ENCODE measurements around the gene CDKN2B-AS1. TPM values are rescaled to one million over a fixed set of nuclear protein-coding genes. Genes with fewer than 3 reads are reported as not detected.
A peak's percentile ranks its signal among the peaks of the same experiment; 100 is the strongest.

The CDKN2B-AS1 gene
- total RNA-seq, 1 experiment from 2014 or later: not detected

- no peak overlapping the region for H3K27ac Mint-ChIP-seq
- H3K4me2 ChIP-seq (ENCODE audit: insufficient read depth, insufficient read length, low read length): peak overlapping the region; percentile 95
- peaks cover 14 to 23% of the 10 kb centered on the region in 2 experiments for H3K4me1 Mint-ChIP-seq
- no peak overlapping the region for H2BK120ac ChIP-seq (ENCODE audit: low read depth, low read length, poor library complexity, severe bottlenecking)
- H3K4me1 ChIP-seq (ENCODE audit: insufficient read depth, low read length): no peaks in the 10 kb centered on the region
- no peak overlapping the region for H4K91ac ChIP-seq (ENCODE audit: insufficient read length, low read depth, low read length)
- H2BK5ac ChIP-seq (ENCODE audit: insufficient read length, low read length): no peak overlapping the region
- no peak overlapping the region for H2AK5ac ChIP-seq (ENCODE audit: insufficient read length, low read length)
- H3K27me3 Mint-ChIP-seq (ENCODE audit: low read depth): peaks cover 78% of the 10 kb centered on the region
- H3K18ac ChIP-seq (ENCODE audit: insufficient read length, low read depth, low read length): no peak overlapping the region
- no peaks in the 10 kb centered on the region for H3K9me3 ChIP-seq (ENCODE audit: control insufficient read depth, low read depth, low read length)
- H4K8ac ChIP-seq (replicated peaks; ENCODE audit: insufficient read length, low read depth, low read length): no peak overlapping the region
- no peak for TF ChIP-seq CTCF (conservative IDR thresholded peaks at IDR 0.05)
- no peak overlapping the region for H4K5ac ChIP-seq (ENCODE audit: insufficient read length, low read depth, low read length)
- H3K4ac ChIP-seq (ENCODE audit: low read depth, low read length): no peak overlapping the region
- H3K9ac ChIP-seq (ENCODE audit: extremely low read depth, insufficient read length, low read length): peak overlapping the region; percentile 49
- peaks cover 15% of the 10 kb centered on the region for H3K23me2 ChIP-seq (ENCODE audit: insufficient read length, low read depth, low read length, poor library complexity, severe bottlenecking)
- no peaks in the 10 kb centered on the region for H3K79me2 ChIP-seq (ENCODE audit: insufficient read depth, low read length)
- peak overlapping the region; percentile 95 for H2AFZ ChIP-seq (ENCODE audit: low read length)
- no peak overlapping the region for H2BK12ac ChIP-seq (ENCODE audit: insufficient read length, low read depth, low read length)
- peak overlapping the region; percentile 76 to 91 for H3K4me3 Mint-ChIP-seq
- no peak overlapping the region for H3T11ph ChIP-seq (ENCODE audit: low read length)
- H3K79me1 ChIP-seq (ENCODE audit: insufficient read depth, low read depth, low read length, poor library complexity, severe bottlenecking): no peaks in the 10 kb centered on the region
- no peak overlapping the region for H3K14ac ChIP-seq (ENCODE audit: insufficient read depth, low read length)
- no peaks in the 10 kb centered on the region for H4K20me1 ChIP-seq (ENCODE audit: control insufficient read depth, insufficient read depth, insufficient read length)
- H3K56ac ChIP-seq (ENCODE audit: insufficient read length, low read depth, low read length): no peak overlapping the region
- H2BK20ac ChIP-seq (ENCODE audit: low read depth, low read length, poor library complexity, severe bottlenecking): no peak overlapping the region
- no peaks in the 10 kb centered on the region; a peak in 2 of 7 replicates for H3K36me3 Mint-ChIP-seq (ENCODE audit: insufficient read depth in 1 of 3, low read depth in 3 of 3)
- no peak for DNase-seq
- H3K23ac ChIP-seq (ENCODE audit: insufficient read length, low read depth, low read length): no peak overlapping the region
- H3K27me3 ChIP-seq (ENCODE audit: insufficient read depth, low read length): peaks cover 23% of the 10 kb centered on the region; the same call in 1 of the 2 replicates
- H3K9me3 Mint-ChIP-seq: no peaks in the 10 kb centered on the region; a peak in 2 of 5 replicates
- no peak overlapping the region for H2BK15ac ChIP-seq (ENCODE audit: low read depth, low read length)
- WGBS (ENCODE audit: extremely low coverage, insufficient read length, low lambda C conversion rate): no CpG with 5 or more reads among the region's 6 CpGs
- H3K27ac ChIP-seq (ENCODE audit: insufficient read length, low read depth, low read length): no peak overlapping the region
Measured at GRCh38 chr9:22009506-22009867, 14.9 kb downstream of the CDKN2B-AS1 start.

All from H9 (cell line).